NCI-H2081 (cell line): ENCODE measurements around the gene KCNJ18.
"Not testable (repeated sequence)": the region's sequence is repeated elsewhere in the genome, so short reads cannot be mapped to it uniquely, and the experiment has no call there.

Experiments
- DNase-seq, 2 experiments: peaks; one replicate each; lab custom pipeline; 2025; lab: John Stamatoyannopoulos, UW

KCNJ18 gene

DNA sequence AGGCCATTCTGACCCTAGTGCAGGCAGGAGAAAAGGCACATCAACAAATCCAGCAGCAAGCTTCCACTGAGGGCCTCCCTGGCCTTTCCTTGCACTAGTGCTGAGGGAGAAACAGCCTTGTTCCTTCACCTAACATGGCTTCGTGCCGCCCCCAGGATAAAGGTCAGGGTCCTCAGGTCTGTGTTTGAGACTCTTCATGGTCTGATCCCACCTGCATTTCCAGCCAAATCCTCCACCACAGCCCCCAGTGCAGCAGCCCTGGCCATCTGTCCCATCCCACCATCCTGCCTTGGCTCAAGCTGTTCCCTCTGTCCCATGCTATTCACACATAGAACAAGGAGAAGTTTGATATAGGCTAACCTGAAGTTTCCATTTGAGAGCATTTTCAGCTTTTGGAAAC lies 20.9 kb upstream of the KCNJ18 start:
- not testable (repeated sequence) for DNase-seq

DNA sequence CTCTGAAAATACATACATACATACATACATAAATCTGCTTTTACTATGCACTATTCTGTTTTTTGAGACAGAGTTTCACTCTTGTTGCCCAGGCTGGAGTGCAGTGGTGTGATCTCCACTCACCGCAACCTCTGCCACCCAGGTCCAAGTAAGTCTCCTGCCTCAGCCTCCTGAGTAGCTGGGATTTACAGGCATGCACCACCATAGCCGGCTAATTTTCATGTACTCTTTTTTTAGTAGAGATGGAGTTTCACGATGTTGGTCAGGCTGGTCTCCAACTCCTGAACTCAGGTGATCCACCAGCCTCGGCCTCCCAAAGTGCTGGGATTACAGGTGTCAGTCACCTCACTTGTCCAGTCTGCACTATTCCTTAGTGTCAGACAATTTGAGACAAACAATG lies 20.5 kb upstream of the KCNJ18 start:
- DNase-seq, result not testable (repeated sequence)

DNA sequence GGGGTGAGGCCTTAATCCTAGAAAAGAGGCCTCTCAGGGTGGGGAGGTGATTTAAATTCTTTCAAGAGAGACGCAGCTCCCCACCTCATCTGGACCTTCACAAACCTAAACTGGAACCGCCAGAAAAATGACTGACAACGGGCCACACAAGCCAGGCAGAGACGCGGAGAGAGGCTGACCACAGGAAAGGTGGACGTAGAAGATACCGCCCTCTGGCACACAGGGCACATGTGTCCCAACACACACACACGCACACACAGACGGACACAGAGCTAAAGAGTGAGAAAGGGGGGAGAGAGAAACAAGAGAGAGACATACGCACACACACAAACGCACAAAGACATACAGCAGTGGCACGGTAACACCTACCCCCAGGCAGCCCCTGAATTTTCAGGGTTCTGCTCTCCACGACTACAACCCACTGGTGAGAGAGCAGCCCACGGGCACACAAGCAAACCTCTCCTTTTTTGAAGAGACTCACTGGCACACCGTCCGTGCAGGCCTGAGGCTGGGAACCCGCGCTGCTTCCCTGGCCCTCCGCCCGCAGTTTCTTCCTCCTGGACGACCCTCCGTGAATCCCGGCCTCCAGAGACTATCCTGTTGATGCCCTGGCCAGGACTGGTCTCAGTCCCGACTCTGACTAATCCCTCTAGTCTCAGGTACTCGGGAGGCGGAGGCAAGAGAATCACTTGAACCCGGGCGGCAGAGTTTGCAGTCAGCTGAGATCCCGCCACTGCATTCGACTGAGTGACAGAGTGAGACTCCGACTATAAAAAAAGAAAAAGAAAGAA lies 18.7 kb upstream of the KCNJ18 start:
- not testable (repeated sequence) for DNase-seq

DNA sequence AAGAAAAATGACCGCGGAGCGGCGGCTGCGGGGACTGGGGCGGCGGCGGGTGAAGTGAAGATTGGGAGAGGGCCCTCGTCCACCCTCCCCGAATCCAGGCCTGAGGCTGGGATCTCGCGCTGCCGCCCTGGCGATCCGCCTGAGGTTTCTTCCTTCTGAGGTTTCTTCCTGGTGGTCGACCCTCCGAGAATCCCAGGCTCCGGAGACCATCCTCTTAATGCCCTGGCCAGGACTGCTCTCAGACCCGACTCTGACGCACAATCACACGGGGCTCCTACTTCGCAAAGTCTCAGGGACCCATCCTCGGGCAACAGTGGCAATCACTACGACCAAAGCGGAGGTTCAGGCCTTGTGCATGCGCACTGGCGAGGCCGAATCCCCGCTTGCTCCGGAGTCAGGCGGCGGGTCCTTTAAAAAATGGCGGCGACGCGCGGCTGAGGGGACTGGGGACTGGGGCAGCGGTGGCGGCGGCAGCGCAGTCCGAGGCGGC lies 18.0 kb upstream of the KCNJ18 start:
- DNase-seq, result no peak

DNA sequence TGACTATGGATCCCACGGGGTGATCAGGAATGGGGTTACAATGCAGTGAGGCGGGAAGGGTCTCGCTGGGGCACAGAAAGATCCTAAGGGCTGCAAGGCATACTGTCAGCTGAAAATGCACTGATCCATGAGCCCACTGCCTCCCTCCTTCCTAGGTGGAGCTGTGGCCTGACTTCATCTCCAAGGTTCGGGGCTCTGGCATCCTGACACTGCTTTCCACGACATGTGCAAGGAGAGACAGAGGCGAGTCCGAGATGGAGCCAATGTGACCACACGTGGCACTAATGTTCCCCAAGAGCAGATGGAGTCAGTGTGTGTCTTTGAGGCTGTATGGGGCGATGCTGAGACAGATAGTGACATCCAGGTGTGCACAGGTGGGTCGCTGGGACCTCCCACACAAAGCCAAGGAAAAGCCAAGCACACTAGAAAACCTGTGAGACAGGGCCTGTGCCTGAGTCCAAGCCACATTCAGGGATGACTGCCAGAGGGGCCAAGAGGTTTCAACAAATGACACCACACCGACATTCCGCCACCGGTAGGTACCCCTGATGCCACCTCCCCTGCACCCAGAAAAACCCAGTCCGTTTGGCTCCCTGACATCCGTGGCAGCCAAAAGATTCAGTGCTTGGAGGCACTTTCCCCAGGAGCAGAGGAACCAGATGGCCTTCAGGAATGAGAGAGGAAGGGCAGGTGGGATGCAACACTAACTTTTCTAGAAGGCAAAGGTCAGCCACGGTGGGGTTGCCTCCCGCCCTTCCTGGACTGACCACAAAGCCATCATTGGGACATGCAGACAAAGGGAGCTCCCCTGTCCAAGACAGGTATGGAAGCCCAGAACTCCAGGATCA lies 17.2 kb upstream of the KCNJ18 start:
- DNase-seq, result not testable (repeated sequence)

DNA sequence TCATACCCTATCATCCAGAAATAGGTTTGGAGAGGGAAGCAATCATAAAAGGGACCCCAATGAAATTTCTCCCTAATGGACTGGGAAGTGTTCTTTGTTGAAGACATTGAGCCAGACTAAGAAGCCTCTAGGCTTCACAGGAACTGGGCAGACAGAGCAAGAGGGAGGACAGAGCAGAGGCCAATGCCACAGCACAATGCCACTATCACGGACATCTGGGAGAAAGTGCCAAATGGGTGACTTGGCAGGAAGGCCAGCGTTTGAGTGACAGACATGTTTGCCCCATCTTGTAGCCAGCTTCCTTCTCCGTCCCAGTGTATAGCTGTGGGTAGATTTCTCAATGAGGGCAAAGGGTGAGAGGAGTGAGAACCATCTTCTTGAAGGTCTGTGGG lies 16.6 kb upstream of the KCNJ18 start:
- not testable (repeated sequence) for DNase-seq

DNA sequence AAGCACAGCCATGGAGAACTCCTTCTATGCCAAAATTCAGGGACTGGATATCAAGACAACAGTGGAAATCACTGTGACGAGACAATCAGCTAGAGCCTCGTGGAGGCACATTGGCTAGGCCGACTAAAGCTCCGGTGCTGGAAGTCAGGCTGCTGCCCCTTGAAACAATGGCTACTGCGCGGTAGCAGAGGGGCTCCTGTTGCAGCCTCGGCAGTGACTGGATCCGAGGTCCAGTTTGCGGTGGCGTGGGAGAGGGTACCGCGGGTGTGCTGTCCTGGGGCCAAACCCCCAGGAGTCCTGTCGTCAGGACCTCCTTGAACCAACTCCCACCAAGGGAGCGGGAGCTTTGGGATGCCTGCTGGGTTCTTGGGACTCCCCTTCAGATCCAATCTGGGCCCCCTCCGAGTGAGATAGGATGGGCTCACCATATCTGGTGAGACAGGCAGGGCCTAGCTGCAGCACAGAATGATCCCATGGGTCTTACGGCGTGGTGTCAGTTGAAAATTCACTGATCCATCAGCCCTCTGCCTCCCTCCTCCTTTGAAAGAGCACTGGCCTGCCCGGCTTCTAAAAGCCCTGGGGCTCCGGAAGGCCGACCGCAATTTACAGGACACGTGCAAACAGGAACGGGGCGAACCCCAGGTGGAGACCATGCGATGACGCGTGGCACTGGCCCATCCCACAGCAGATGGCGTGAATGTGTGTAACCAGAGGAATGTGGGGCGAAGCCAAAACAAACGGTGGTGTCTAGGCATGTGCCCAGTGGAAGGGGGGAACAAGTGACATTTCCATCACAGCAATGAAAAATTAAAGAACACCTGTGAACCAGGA lies 15.8 kb upstream of the KCNJ18 start:
- DNase-seq, result no peak

DNA sequence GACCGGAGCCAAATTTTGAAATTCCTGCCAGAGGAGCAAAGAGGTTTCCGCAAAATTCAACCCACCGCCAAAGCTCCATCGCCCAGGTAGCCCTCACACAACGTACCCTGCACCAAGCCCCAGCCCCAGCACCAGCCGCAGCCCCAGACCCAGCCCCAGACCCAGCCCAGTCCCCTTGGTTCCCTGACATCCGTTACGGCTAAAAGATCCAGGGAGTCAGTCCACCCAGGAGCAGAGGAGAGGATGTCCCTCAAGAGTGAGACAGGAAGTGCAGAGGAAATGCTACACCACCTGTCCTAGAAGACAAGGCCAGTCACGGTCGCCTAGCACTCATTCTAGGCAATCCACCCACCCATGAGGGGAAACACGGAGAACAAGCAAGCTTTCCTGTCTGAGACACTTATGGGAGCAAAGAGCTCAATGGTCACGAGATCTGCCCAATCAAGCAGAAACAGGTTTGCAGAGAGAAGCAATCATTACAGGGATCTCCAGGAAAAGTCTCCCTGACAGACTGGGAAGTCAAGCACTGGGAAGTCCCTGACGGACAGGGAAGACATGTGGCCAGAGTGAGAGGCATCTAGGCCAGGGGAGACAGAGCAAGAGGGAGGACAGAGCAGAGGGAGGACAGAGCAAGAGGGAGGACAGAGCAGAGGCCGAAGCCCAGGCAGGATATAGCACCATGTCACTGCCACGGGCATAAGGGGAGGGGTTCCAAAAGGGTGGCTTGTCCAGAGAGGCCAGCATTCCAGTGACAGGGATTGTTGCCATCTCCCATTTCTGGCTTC lies 15.0 kb upstream of the KCNJ18 start:
- no peak for DNase-seq

DNA sequence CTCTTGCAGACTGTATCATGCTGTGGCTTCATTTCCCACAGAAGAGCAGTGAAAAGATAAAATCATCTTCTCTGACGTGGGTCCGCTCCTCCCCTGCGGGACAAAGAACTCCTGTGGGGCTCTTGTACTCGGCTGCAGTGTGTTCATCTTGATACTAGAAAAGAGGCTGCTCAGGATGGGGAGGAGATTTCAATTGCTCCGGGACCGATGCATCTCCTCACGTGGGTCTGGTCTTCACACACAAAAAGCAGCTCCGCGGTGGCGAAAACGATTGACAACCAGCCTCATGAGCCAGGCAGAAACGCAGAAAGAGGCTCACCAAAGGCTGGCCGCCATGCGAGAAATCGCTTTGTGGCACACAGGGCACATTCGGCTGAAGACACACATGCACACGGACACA lies 14.4 kb upstream of the KCNJ18 start:
- DNase-seq, result no peak

DNA sequence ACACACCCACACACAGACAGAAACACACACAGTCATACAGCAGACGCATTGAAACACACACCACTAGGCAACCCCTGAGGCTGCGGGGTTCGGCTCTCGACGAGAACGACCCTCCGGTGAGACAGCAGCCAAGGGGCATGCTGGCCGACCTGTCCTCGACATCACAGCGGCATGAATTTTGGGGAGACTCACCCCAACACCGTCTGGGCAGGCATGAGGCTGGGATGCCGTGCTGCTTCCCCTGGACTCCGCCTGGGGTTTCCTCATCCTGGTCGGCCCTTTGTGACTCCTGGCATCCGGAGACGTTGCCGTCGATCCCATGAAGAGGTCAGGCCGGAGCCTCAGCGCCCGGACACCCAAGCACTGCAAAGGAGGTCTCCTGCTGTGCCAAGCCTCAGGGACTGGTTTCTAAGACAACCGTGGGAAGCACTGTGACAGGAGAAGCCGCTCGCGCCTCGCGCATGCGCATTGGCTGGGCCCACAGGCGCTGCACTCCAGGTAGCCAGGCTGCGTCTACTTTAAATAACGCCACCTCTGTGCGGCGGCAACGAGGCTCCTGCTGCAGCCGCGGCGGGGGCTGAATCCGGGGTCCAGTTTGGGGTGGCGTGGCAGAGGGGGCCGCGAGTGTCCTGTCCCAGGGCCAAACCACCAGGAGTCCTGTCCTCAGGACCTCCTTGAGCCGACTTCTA lies 13.8 kb upstream of the KCNJ18 start:
- DNase-seq, result no peak

DNA sequence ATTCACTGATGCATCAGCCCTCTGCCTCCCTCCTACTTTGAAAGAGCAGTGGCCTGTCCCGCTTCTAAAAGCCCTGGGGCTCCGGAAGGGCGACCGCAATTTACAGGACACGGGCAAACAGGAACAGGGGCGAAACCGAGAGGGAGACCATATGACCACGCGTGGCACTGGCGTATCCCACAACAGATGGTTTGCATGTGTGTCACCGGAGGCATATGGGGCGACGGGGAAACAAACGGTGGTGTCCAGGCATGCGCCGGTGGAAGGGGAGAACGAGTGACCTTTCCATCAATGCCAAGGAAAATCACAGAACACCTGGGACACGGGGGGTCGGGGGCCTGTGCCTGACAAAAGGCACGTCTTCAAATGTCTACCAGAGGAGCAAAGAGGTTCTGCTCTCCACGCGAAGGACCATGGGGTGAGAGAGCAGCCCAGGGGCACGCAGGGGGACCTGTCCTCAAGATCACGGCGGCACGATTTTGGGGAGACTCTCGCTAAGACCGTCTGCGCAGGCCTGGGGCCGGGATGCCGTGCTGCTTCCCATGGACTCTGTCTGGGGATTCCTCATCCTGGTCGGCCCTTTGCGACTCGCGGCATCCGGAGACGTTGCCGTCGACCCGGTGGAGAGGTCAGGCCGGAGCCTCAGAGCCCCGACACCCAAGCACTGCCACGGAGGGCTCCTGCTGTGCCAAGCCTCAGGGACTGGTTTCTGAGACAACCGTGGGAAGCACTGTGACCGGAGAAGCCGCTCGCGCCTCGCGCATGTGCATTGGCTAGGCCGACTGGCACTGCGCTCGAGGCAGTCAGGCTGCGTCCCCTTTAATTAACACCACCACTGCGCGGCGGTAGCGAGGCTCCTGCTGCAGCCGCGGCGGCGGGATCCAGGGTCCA lies 12.8 kb upstream of the KCNJ18 start:
- DNase-seq, result no peak

DNA sequence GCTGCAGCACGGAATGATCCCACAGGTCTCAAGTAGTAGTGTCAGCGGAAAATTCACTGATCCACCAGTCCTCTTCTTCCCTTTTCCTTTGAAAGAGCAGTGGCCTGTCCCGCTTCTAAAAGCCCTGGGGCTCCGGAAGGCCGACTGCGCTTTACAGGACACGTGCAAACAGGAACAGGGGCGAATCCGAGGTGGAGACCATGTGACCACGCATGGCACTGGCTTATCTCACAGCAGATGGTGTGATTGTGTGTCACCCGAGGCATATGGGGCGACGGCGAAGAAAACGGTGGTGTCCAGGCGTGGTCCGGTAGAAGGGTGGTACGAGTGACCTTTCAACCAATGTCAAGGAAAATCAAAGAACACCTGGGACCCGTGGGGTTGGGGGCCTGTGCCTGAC lies 12.0 kb upstream of the KCNJ18 start:
- DNase-seq, result no peak

DNA sequence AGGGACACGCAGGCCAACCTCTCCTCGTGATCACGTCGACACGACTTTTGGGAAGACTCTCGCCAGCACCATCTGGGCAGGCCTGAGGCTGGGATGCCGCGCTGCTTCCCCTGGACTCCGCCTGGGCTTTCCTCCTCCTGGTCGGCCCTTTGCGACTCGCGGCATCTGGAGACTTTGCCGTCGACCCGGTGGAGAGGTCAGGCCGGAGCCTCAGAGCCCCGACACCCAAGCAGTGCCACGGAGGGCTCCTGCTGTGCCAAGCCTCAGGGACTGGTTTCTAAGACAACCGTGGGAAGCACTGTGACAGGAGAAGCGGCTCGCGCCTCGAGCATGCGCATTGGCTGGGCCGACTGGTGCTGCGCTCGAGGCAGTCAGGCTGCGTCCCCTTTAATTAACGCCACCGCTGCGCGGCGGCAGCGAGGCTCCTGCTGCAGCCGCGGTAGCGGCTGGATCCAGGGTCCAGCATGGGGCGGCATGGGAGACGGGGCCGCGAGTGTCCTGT lies 11.4 kb upstream of the KCNJ18 start:
- DNase-seq, result not testable (repeated sequence)

DNA sequence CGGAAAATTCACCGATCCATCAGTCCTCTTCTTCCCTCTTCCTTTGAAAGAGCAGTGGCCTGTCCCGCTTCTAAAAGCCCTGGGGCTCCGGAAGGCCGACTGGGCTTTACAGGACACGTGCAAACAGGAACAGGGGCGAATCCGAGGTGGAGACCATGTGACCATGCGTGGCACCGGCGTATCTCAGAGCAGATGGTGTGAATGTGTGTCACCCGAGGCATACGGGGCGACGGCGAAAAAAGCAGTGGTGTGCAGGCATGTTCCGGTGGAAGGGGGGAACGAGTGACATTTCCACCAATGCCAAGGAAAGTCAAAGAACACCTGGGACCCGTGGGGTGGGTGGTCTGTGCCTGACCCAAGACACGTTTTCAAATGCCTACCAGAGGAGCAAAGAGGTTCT lies 10.7 kb upstream of the KCNJ18 start:
- DNase-seq, result not testable (repeated sequence)

DNA sequence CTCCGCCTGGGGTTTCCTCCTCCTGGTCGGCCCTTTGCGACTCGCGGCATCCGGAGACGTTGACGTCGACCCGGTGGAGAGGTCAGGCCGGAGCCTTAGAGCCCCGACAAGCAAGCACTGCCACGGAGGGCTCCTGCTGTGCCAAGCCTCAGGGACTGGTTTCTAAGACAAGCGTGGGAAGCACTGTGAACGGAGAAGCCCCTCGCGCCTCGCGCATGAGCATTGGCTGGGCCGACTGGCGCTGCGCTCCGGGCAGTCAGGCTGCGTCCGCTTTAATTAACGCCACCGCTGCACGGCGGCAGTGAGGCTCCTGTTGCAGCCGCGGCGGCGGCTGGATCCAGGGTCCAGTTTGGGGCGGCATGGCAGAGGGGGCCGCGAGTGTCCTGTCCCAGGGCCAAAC lies 10.2 kb upstream of the KCNJ18 start:
- DNase-seq, result not testable (repeated sequence)

DNA sequence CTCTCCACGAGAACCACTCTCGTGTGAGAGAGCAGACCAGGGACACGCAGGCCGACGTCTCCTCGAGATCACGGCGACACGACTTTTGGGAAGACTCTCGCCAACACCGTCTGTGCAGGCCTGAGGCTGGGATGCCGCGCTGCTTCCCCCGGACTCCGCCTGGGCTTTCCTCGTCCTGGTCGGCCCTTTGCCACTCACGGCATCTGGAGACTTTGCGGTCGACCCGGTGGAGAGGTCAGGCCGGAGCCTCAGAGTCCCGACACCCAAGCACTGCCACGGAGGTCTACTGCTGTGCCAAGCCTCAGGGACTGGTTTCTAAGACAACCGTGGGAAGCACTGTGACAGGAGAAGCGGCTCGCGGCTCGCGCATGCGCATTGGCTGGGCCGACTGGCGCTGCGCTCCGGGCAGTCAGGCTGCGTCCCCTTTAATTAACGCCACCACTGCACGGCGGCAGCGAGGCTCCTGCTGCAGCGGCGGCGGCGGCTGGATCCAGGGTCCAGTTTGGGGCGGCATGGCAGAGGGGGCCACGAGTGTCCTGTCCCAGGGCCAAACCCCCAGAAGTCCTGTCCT lies 9.1 kb upstream of the KCNJ18 start:
- not testable (repeated sequence) for DNase-seq

DNA sequence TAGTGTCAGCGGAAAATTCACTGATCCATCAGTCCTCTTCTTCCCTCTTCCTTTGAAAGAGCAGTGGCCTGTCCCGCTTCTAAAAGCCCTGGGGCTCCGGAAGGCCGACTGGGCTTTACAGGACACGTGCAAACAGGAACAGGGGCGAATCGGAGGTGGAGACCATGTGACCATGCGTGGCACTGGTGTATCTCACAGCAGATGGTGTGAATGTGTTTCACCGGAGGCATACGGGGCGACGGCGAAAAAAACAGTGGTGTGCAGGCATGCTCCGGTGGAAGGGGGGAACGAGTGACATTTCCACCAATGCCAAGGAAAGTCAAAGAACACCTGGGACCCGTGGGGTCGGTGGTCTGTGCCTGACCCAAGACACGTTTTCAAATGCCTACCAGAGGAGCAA lies 8.4 kb upstream of the KCNJ18 start:
- DNase-seq, result not testable (repeated sequence)

DNA sequence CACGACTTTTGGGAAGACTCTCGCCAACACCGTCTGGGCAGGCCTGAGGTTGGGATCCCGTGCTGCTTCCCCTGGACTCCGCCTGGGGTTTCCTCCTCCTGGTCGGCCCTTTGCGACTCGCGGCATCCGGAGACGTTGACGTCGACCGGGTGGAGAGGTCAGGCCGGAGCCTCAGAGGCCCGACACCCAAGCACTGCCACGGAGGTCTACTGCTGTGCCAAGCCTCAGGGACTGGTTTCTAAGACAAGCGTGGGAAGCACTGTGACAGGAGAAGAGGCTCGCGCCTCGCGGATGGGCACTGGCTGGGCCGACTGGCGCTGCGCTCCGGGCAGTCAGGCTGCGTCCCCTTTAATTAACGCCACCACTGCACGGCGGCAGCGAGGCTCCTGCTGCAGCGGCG lies 7.9 kb upstream of the KCNJ18 start:
- not testable (repeated sequence) for DNase-seq
